GM19455 (cell line): ENCODE results near the gene B4GAT1.
A peak's percentile ranks its signal among the peaks of the same experiment; 100 is the strongest.
"Not testable (repeated sequence)": the region's sequence is repeated elsewhere in the genome, so short reads cannot be mapped to it uniquely, and the experiment has no call there.

Experiments
- ATAC-seq: cut with Tn5 transposase; IDR thresholded peaks from one replicate; pipeline ENCODE4 v1.9.1; 2021; ENCODE audit not compliant: unreplicated experiment

The B4GAT1 gene

GRCh38 chr11:66326261-66327111 is 20.9 kb downstream of the B4GAT1 start:
- no peak for ATAC-seq

GRCh38 chr11:66325263-66325671 is 22.2 kb downstream of the B4GAT1 start:
- ATAC-seq: no peak

GRCh38 chr11:66324664-66325063 is 22.8 kb downstream of the B4GAT1 start:
- ATAC-seq: no peak

GRCh38 chr11:66323684-66324083 is 23.7 kb downstream of the B4GAT1 start:
- ATAC-seq: no peak

- no peak for ATAC-seq
Measured at GRCh38 chr11:66322732-66323427, 24.5 kb downstream of the B4GAT1 start.

- ATAC-seq: no peak
Measured at GRCh38 chr11:66321606-66322005, 25.8 kb downstream of the B4GAT1 start.

- not testable (repeated sequence) for ATAC-seq
Measured at GRCh38 chr11:66320748-66321147, 26.7 kb downstream of the B4GAT1 start.

- ATAC-seq: not testable (repeated sequence)
Measured at GRCh38 chr11:66320289-66320688, 27.1 kb downstream of the B4GAT1 start.

GRCh38 chr11:66318600-66318970 is 28.8 kb downstream of the B4GAT1 start:
- ATAC-seq: no peak

GRCh38 chr11:66317723-66318599 is 29.5 kb downstream of the B4GAT1 start:
- no peak for ATAC-seq

GRCh38 chr11:66317322-66317722 is 30.1 kb downstream of the B4GAT1 start:
- no peak for ATAC-seq

GRCh38 chr11:66316849-66317251 is 30.6 kb downstream of the B4GAT1 start, which contains the start of gene CD248:
TSS of gene CD248 (minus strand) at chr11:66317044. CDS start at chr11:66317027, 17 bp downstream.
- no peak for ATAC-seq

- no peak for ATAC-seq
Measured at GRCh38 chr11:66315921-66316811, 31.3 kb downstream of the B4GAT1 start.

- no peak for ATAC-seq
Measured at GRCh38 chr11:66315498-66315885, 31.9 kb downstream of the B4GAT1 start.

- no peak for ATAC-seq
Measured at GRCh38 chr11:66314561-66315497, 32.6 kb downstream of the B4GAT1 start.

- ATAC-seq: no peak
Measured at GRCh38 chr11:66314186-66314501, 33.3 kb downstream of the B4GAT1 start.

GRCh38 chr11:66313321-66314185 is 33.9 kb downstream of the B4GAT1 start:
- no peak for ATAC-seq

- peak; percentile 47 for ATAC-seq
Measured at GRCh38 chr11:66312549-66313320, 34.7 kb downstream of the B4GAT1 start.
